Measurements from ENCODE around the gene TEX10. TPM values are rescaled to one million over a fixed set of nuclear protein-coding genes. Genes with fewer than 3 reads are reported as not detected.

The TEX10 gene
- total and polyA plus RNA-seq, 2 of the 4 experiments (the other 2 are of a cell fraction): 16.2 to 43.9 TPM

GRCh38 chr9:100277166-100277979 is 75.4 kb downstream of the TEX10 start (continued):
- TF ChIP-seq NFE2L2 (IDR thresholded peaks at IDR 0.05; ENCODE audit: low read depth, low read length): no peak

GRCh38 chr9:100269656-100270055 is 83.1 kb downstream of the TEX10 start:
- no TSS peak for BruUV-seq (replicated peaks)
- dilution Hi-C loops (cut with HindIII; ENCODE audit: low sequenced_read_pairs, unreplicated experiment): no loop called here
- WGBS, 2 experiments (ENCODE audit: extremely low coverage in 2 of 2, insufficient read length in 1 of 2): no CpG with 5 or more reads among the region's 1 CpG
- no peak for TF ChIP-seq RAD21 (IDR thresholded peaks at IDR 0.05; ENCODE audit: low read length)
- TF ChIP-seq USF2 (IDR thresholded peaks at IDR 0.05; ENCODE audit: low read depth, low read length): no peak
- no peak for TF ChIP-seq ELK1 (IDR thresholded peaks at IDR 0.05; ENCODE audit: borderline replicate concordance, low read depth, low read length)
- no peak for TF ChIP-seq MAZ (IDR thresholded peaks at IDR 0.05; ENCODE audit: borderline replicate concordance, low read depth, low read length)
- no peak for TF ChIP-seq FOS (IDR thresholded peaks at IDR 0.05; ENCODE audit: low read depth, low read length)
- no peak for TF ChIP-seq NFE2L2 (IDR thresholded peaks at IDR 0.05; ENCODE audit: low read depth, low read length)
- TF ChIP-seq MAFK (IDR thresholded peaks at IDR 0.05; ENCODE audit: low read depth, low read length): no peak
- TF ChIP-seq CTCF (conservative IDR thresholded peaks at IDR 0.05; ENCODE audit: low read depth, low read length): no peak
- no peak for TF ChIP-seq BHLHE40 (IDR thresholded peaks at IDR 0.05; ENCODE audit: low read depth, low read length)
- TF ChIP-seq MXI1 (IDR thresholded peaks at IDR 0.05; ENCODE audit: borderline replicate concordance, low read depth, low read length): no peak
- no peak for TF ChIP-seq CEBPB (IDR thresholded peaks at IDR 0.05; ENCODE audit: low read depth, low read length)
- no peak for TF ChIP-seq RFX5 (IDR thresholded peaks at IDR 0.05; ENCODE audit: low read depth, low read length)

More at GRCh38 chr9:100269656-100270055, 83.1 kb downstream of the TEX10 start:
- H4K8ac ChIP-seq (ENCODE audit: low read depth in 2 of 2, low read length in 2 of 2): no peak overlapping the region
- H2BK15ac ChIP-seq (ENCODE audit: low read depth, low read length): no peak overlapping the region
- no peaks in the 10 kb centered on the region; a peak in 1 of 4 replicates for H3K79me1 ChIP-seq (ENCODE audit: low read depth in 1 of 2, low read length in 2 of 2)
- ChIA-PET CTCF (interaction anchor here (0.7 kb wide), 1 partner anchor 35 kb away, joined by 3 read pairs; no protein-coding TSS in a partner anchor), POLR2A (ENCODE audit: unreplicated experiment) (no interaction called here)
- no peak overlapping the region for H2AK5ac ChIP-seq (ENCODE audit: low read depth, low read length)
- intact Hi-C loops (cut with micrococcal nuclease): no loop called here
- H3K27me3 ChIP-seq (ENCODE audit: control insufficient read depth, insufficient read depth, low read length): no peaks in the 10 kb centered on the region
- no peaks in the 10 kb centered on the region for H3K4me1 ChIP-seq (ENCODE audit: control insufficient read depth, insufficient read depth, low read length)
- no peak overlapping the region for H3K27ac ChIP-seq (ENCODE audit: insufficient read depth, low read length)
- peaks cover 7% of the 10 kb centered on the region for H3K36me3 ChIP-seq (ENCODE audit: control insufficient read depth, insufficient read depth, low read length)
- no peak overlapping the region for H4K91ac ChIP-seq (ENCODE audit: insufficient read depth, low read depth, low read length)
- no peak overlapping the region for H2BK120ac ChIP-seq (ENCODE audit: low read depth, low read length)
- H3K14ac ChIP-seq (replicated peaks; ENCODE audit: low read depth, low read length): no peak overlapping the region
- no peaks in the 10 kb centered on the region for H4K20me1 ChIP-seq (ENCODE audit: insufficient read depth, low read length)
- no peak overlapping the region for H3K4me3 ChIP-seq (ENCODE audit: insufficient read depth, low read depth, low read length)
- no peak overlapping the region for H2AK9ac ChIP-seq (replicated peaks; ENCODE audit: low read depth, low read length, poor library complexity)
- DNase-seq: no peak
- H2BK20ac ChIP-seq (ENCODE audit: low read depth, low read length): no peak overlapping the region
- ATAC-seq (ENCODE audit: low read depth): no peak
- no peak overlapping the region for H3K4ac ChIP-seq (ENCODE audit: low read depth, low read length)
- no peak overlapping the region for H2BK5ac ChIP-seq (ENCODE audit: low read depth, low read length, poor library complexity, severe bottlenecking)
- no peak overlapping the region for H2AFZ ChIP-seq (replicated peaks; ENCODE audit: low read length, poor library complexity)
- H3K23ac ChIP-seq (ENCODE audit: low read depth, low read length): no peak overlapping the region
- H3K18ac ChIP-seq (ENCODE audit: low read depth, low read length): no peak overlapping the region
- H3K9me3 ChIP-seq (ENCODE audit: control insufficient read depth, insufficient read depth, low read length): no peaks in the 10 kb centered on the region
- H3K4me2 ChIP-seq (ENCODE audit: low read depth, low read length): no peak overlapping the region
- in situ Hi-C loops (cut with MboI; ENCODE audit: low sequenced_read_pairs): no loop called here
- H4K5ac ChIP-seq (ENCODE audit: low read depth, low read length): no peak overlapping the region
- no peak overlapping the region for H3K9ac ChIP-seq (ENCODE audit: low read depth, low read length)
- H3K56ac ChIP-seq (ENCODE audit: extremely low read depth, insufficient read depth, low read length): no peak overlapping the region
- 0 out of 2 replicates have a peak, but pooled peaks cover 2% of the 10 kb centered on the region for H3K9me1 ChIP-seq (ENCODE audit: insufficient read depth, low read length)

Measured in IMR-90 (cell line).